GM21825 (cell line): ENCODE measurements around the gene HIVEP1.

Experiments
- ATAC-seq: cut with Tn5 transposase; IDR thresholded peaks from one replicate; pipeline ENCODE4 v1.9.1; 2021; ENCODE audit warnings: mild to moderate bottlenecking, moderate library complexity; ENCODE audit not compliant: unreplicated experiment

HIVEP1 gene

DNA sequence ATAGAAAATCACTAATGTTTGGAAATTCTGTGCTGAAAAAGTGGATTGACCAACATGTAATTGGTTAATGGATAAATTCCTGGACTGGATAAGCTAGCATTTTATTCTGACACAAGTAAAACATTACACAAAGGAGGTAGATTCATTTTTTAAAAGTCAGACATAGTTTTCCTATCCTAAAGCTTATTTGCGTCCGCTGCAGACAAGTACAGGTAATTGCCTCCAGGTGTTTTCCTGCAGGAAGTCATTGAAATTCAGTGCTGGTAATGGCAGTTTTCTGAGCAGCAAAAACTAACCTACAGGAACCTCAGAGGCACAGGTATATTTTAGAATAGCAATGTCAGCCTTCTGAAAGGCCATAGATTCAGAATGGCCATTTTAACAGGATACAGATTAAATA lies 20.0 kb upstream of the HIVEP1 start:
- no peak for ATAC-seq

DNA sequence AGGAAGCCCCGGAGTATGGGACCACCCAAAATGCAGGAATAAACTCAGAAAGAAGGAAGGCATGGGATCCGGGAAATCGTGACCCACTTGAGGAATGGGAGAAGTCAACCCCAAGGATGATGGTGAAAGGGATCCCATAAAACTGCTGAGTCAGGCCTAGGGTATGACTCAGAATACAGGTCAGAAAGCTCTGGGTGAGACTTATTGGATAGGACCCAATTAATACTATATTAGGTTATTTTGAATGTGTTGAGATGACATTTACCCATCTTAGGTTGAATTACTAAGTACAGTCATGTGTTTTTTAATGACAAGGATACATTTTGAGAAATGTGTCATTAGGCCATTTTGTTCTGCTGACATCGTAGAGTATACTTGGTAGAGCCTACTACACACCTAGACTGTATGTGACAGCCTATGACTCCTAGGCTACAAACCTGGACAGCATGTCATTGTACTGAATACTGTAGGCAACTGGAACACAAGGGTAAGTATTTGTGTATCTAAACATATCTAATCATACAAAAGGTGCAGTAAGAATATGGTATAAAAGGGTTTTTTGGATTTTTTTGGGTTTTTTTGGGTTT lies 17.1 kb upstream of the HIVEP1 start:
- ATAC-seq, result no peak

DNA sequence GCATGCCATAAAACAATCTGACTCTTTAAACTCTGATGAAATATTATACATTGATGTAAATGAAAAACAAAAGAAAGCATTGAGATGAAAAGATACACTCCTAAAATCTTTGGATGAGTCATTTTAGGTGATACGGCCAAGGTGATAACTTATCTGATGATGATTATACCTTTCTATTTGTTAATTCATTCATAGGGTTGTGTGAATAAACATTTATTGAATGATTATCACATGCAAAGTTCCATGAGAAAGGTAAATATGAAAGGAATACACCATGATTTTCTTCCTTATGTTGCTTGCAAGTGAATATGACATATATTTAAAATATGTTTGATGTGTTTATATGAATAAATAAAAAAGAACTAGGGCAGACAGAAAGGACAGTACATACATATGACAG lies 15.4 kb upstream of the HIVEP1 start:
- ATAC-seq, result no peak

DNA sequence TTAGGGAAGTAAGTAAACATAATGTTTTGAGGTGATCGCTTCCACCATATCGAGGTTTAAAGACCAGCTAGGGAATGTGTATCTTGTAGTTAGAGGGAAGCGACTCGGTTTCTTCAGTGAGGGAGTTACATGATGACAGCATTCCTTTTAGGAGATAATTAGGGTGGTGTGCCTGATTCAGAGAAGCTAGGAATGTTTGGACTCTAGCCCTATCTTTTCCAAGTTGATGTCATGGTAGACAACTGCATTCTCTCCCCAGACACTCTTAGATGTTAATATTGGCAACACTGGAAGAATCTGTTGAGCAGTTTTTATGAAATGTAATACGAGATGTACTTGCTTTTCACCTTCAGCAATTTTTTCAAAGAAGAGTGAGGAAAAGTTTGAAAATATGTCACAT lies 12.9 kb upstream of the HIVEP1 start:
- ATAC-seq, result no peak

DNA sequence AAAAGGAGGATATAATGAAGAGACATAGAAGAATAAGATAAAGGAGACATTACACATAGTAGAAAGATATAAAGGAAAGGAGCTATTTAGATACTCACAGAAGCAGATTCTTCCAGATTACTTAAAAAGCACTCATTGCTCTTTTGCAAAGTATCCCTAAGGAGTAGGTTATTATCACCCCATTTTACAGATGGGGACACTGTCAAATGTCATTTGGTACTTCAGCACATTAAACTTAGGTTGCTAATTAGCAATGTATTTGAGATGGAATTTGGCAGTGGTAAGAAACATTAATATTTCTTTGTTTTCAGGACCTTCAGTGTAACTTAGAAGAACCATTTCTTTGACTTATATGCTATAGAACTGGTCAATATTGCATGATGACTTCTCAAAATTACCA lies 11.9 kb upstream of the HIVEP1 start:
- no peak for ATAC-seq

DNA sequence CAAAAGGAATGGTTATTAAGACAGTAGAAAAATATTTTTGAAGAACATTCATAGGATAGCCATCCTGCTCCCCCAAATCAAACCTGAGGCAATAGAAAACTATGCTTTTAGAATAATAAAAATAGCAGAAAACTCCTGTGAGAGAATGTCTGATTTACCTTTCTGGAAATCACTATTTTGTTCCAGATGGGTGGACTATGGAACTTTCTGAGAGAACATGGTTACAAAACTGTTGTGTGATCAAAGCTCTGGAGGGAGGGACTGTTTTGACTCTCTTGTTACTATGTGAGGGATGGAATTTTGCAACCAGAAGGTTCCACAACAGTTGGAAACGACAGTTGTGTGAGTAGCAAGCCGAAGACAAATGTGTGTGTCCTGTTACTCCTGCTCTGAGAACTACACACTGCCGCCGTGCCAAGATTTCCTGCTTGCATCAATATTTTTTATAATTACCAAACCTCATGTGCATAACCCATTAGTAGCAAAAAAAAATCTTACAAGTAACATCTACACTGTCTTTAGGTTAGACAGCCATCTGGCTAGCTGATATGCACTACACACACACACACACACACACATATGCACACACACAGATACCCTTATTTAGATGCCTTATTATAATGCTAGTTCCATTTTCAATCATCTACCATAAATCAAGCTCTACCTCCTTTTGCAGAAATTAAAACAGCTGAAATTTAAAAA lies 11.0 kb upstream of the HIVEP1 start:
- no peak for ATAC-seq

DNA sequence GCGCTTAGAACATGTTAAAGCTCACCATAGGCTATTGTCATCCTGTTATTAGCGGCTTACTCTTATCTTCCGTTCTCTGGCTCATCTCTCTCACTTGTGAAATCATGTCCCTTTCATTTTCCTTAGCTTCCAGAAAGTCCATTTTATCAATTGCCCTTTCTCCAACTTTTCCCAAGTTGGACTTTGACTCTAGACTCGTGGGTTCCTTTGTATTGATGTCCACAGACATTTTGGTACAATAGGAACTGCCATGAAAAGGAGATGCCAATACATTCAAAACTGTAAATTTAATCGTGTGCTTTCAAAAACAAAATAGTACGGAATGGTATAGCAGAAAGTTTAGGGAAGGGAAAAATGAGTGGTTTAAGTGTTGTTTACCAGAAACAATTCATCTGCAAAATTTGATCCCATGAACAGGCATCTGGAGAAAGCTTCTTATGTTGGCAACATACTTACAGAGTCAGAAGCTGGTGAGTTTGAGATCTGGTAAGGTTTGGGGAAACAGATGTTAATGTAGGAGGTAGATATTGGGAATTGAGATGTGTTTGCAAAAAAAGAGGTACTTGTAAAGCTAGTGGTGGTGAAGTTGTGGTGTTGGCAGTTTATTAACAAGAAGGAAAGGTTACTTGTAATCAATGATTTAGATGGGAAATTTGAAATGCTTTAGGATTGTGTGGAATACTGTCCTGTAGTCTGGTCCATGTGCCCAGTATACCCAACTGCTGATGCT lies 10.2 kb upstream of the HIVEP1 start:
- ATAC-seq, result no peak

DNA sequence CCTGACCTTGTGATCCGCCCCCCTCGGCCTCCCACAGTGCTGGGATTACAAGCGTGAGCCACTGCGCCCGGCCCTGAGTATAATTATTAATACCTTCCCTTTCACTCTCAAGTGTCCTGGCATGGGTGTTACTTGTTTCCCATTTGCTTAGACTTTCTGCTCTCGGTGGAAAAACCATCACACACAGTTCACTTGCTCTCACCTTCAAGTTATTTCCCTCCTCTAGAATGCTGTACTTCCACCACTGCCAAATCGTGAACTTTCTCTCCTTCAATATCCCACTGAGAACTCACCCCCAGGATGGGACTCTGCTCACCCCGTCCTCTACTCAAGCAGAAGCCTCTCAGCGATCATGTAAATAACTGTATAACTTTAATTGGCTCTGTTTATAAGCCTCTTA lies 4.6 kb upstream of the HIVEP1 start:
- no peak for ATAC-seq

DNA sequence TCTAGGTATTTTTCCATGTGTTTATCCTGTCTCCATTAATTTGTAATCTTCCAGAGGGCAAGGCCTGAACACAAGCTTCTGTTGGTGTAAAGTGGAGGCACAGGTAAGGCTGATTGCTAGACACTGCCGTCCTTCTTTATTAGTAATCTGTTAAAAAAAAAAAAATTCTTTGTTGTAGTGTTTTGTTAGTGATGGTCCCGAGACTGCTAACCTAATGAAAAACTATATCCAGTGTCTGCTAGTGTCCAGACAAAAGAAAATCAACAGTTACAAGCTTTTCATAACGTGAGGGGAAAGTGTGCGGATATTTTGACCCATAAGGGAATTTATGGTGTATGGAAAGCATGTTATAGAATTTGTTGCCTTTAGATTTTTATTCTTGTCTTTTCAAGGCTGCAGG lies 4.2 kb upstream of the HIVEP1 start:
- ATAC-seq, result no peak

DNA sequence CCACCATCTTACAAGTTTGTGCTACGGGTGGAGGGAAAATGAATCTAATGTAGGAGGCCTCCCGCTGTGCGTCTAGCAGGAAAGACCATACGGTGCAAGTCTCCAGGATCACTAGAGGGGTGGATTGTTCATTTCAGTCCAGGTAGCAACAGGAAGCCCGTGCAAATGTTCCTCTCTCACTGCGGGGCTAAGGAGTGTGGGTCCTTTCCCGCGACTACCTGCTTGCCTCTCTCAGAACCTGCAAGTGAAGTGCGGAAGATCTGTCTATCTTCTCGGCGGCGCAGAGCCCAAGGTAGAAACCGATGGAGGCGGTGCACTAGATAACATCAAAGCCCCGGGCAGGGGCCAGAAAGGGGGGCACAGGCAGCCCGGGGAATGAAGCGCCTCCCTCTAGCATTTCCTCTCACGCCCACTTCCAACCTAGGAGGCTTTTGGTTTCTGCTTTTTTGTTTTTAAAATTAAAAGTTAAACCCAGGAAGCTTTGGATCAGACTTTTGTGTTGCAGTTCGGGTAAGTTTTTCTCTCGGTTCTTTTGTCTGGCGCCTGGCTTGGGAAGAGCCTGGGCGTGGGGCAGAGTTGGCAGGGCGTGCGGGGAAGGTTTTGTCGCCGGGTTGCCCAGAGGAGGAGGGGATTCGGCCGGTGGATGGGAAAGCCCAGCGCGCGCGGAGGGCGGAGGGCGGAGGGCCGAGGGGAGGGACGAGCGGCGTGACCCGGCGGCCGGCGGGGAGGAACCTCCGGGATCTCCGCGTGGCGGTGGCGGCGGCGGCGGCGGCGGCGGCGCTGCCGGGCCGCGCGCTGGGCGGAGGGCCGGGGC lies 3.5 kb upstream of the HIVEP1 start:
- peak; percentile 25 for ATAC-seq

DNA sequence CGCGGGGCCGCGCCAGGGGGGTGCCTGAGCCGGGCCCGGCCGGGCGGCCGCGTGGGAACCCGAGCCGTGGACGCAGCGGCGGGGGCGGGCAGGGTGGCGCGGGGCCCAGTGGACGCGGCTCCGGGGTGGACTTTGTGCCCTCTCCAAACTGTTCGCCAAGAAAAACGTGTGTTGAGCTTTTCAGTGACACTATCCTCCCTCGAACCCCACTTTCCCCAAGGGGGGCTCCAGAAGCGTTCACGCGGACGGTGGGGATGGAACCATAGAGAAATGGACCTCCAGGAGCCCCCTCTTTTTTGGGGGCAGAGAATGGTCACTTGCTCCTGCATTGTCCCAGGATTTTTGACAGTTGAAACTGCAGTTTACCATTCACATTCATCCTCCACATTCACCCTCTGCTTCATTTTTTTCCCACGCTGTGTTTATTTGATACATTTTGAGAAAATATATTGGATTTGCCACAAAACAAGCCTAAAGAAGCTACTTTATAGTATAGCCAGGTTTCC lies 2.9 kb upstream of the HIVEP1 start:
- no peak for ATAC-seq

DNA sequence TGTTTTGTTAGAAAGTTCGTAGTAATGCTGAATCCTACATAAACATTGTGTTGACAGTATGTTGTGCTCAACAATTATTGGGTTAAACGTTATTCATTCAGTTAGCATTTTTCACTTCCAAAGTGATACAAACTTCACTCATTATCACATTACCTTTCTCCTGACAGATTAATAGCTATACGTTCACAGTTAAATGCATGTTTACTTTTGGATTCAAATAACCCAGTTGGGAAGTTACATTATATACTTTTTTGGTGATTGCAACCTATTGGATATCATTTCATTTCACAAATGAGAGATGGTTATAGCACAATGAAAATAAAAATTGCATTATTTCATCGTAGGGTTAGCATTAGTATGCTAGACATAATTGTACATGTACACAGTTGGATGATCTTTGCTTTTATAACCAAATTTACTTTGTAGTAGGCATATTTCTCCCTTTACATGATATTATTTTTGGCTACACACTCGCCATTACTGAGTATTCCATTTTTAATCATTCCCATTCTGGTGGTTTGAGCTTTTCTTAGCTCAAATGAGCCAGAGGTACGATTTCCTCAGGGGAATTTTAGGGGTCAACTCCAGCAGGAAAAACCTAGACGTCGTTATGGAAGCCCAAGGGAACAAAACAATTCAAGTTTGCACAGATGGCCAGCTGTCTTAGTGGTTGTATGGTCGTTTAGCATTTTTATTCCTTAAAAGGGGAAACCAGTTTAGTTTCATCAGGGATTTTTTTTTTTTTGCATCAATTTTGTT lies 2.1 kb upstream of the HIVEP1 start:
- ATAC-seq, result no peak

DNA sequence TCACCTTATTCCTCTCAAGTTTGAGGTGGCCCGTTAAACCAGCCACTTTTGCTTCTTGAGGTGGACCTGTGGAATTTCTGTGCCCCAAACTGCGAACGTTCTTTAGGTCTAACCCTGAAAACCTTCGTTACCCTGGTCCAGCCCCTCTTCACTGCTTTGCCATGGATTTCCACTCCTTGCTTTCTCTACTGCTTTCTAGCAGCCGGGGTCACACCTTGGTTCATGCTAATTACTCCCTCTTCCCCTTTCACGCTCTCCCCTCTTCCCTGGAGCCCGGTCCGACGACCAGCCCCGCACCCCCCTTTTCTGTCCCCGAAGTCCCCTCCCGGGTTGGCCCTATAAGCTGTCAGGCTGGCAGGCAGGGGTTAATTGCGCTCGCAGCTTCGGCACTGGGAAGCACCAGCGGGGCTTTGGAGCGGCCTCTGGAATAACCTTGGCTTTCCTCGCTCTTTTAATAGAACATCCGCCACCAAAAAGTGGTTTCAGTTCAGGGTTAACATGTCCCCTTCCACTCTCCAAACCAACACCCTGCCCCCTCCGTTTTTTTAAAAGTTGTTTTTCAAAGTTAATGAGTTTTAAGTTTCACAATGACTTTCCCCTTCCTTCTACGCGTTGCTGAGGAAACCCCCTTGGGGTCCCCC lies 1.4 kb upstream of the HIVEP1 start:
- ATAC-seq, result peak; percentile 28

DNA sequence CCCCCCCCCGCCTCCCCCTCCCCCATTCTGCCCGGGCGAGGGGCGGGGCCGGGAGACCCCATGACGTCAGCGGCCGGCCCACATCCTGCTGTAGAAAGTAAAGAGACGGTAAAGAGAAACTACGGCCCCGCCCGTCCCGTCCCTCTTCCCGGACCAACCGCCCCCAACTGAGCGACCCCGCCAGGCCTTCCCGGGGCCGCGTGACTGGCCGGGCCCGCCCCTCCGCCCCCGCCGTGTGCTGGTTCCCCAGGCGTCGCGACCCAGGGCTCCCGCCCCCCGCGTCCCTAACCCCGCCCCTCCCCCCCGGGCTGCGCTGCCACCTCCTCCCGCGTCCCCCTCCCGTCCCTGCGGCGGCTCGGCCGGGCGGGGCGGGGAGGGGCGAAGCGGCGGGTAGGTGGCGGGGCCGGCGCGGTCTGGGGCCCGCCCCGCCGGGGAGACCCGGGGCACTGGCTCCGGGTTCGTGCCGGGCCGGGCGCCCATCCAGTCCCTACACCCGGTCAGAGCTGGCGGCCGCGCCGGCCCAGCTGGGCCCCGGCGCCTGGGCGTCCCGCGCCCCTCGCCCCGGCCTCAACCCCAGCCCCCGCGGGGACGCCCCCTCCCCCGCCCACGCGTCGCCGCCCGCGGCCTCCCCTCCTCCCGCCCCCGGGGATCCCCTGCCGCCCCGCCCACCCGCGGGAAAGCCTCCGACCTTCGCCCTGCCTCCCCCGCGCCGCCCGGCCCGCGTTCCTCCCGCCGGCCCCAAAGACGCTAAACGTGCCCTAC lies 655 bp upstream of the HIVEP1 start:
- peak; percentile 65 for ATAC-seq

DNA sequence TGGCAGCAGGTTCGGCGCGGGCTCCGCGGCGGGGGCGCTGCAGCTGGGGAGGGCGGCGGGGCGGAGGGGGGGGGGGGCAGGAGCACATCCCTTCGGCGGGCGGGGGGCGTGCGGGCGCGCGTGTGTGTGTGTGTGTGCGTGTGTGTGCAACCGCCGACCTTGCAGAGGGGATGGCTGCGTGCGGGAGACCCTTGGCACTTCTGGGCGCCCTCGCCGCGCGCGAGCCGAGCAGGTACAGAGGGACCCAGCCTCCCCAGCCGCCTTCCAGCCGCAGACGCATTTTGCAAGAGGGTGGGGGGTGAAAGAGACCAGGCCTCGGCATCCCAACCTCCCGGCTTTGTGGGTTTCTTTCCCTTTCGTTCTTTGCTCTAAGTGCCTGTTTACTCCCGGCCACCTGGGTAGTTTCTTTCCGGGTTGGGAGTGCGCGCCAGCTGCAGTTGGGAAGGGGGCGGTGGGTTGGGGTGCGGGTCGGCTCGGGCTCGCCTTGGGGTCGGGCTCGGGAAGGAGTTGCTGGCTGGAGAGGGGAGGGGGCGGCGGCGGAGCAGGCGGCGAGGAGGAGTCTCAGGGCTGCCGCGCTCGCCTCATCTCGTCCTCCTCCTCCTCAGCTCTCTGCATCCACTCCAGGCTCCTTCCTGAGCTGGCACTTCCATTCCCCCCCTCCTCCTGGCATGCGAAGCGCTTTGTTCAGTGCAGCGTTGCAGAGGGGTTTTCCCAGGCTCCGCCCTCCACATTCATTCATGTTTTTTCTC lies 620 bp downstream of the HIVEP1 start:
- ATAC-seq, result no peak

DNA sequence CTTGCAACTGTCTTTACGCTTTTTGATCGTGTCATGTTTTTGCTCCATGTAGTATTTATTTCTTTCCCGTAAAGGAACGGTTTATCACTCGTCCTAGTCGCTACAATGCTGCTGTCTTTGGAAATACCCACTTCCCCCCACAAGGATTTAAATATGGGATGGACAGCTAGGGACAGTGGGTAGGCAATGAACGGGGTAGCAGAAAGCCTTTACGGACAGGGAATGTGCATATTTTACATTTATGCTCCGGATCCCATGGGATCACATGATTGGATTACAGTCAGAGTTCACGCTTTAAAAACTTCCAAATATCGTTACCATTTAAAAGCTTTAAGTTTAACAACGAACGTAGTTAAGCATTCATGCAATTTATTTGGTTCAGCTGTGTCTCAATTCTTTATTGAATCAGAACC lies 1.2 kb downstream of the HIVEP1 start:
- ATAC-seq, result no peak

DNA sequence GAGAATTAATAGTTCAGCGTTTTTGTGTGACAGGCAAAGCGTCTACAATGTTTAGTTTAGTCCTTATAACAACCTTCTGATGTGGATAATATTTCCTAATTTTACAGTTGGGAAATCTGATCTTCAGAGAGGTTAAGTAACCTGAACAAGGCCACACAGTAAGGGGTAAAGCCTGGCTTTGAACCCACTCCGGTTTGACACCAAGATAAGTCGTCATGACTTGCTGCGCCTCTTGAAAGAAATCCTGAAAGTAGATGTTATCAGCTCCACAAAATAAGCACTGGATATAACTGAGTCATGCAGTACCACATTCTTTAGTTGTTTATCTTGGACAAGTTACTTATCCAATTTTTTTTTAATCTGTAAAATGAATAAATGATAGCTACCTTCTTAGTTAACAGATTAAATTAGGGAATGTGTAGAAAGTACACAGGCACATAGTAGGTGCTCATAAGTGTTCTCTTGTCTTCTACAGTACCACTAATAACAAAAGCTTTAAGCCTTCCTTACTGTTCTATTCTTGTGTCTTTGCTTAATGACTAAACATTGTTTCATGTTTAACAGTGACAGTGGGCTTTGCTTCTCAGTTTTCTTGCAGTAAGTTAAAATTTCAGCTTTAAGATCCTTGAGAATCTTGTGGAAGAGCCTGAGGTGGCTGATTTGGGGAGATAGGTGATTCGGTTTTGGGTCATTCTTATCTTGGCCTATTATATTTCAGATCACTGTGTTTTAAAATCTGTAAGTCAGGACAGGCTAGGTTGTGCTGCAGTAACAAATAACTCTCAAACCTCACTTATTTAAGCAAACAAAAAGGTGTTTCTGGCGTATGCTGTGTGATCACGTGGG lies 2.1 kb downstream of the HIVEP1 start:
- no peak for ATAC-seq

DNA sequence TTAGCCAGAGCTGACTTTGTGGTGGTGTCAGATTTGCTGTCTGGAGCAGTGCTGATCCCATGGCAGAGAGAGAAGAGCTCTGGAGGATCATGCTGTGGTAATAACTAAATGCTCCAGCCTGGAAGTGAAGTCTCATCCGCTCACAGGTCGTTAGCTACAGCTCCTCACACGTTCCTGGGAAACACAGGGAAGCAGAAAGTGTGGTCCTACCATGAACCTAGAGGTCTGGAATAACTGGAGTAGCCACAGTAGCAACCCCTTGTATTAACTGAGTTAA lies 2.7 kb downstream of the HIVEP1 start:
- ATAC-seq, result no peak
